Stimulated activated CD8-positive, alpha-beta memory T cell treated with anti-CD3 and anti-CD28 coated beads, Interleukin-15, amount 100 ng/mL, for 4 hours (primary cell): ENCODE data around the gene PRKCH.

Source experiments
- DNase-seq, 2 donors: peaks; one replicate each; pipeline ENCODE4 v3.0.0-alpha.2; 2020; ENCODE audit warnings: low read depth in 2 of 2

The PRKCH gene

DNA sequence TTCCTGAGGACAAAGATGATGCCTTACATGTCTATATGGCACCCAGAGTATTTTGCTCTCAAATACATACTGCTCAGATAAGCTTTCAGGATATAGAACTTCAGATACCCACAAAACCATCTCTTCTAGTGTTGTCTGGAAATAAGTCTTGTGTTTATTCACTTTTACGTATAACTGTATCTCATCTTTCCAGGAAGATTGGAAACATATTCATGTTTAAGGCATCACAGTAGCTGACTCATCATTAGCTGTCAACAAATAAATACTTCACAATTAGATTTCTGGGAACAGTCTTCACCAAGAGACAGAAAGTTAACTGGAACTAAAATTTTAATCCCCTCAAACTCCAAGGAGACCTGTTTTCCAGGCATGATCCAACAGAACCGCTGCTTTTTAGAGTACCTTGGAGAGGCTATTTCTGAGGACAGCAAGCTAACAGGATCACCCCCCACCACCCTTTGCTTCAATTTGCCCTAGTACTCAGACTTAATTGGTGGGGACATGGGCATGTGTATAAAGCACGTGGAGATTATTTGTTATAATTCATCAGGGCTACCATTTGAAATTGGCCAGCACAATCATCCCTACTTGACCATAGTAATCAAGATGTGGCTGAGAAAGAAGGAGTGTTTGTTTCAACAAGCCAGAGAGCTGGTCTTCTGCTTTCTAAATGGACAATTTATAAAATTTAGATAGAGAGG is 244.6 kb downstream of the PRKCH start:
- DNase-seq: no peak

DNA sequence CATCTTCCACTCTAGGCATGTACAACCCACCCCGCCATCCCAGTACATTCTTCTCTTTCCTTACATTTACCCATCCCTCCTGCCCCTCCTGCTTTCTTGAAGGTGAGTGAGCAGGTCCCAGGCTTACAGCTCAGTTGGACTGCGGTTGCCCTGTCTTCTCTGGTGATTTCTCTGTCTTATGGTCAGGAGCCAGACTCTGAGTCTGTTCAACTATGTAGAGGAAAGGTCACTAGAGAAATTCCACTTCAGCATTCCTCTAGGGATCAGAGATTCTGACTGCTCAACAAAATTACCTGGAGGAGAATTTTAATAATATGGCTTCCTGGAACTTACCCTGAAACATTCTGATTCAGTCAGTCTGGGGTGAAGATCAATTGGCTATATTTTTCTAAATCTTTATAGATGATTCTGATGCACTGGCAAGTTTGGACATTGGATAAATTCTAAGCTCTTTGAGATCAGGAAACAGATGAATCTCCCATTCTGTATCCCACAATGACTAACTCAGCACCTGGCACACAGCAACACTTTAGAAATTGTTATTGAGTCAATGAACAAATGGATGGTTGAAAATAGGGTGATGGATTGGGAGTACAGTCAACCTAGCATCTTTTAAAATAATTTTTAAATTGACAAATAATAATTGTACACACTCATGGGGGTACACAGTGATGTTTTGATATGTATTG is 245.3 kb downstream of the PRKCH start:
- DNase-seq: no peak

DNA sequence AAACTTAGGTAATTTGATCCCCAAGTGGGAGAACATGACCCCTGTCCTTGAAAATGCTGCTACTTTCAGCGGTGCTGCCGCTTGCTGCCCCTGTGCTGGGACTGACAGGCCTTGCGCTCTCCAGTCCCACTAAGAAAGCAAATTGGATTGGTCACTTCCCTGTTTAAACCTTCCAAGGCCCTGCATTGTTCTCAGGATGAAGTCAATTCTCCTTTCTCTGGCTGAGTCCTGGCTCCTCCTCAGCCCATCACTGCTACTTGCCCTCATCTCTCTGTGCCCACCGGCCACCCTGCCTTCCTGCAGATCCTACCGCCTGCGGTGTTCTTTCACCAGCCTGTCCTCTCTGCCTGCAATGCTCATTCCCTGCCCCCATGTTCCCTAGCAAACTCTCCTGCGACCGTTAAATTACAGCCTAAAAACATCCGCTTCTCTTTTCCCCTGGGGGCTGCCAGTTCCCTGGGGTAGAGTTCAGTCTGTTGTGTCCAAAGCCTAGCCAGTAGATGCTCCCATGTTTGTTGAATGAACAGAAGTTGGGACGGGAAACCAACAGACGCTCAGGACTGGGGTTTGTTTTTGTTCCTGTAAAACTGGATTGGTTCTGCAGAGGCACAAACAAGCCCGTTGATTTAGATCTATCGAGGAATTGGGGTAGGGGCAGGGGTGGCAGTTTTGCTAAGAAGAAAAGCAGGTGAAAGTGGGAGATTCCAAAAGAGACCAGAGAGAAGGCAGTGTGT is 246.6 kb downstream of the PRKCH start:
- DNase-seq: no peak

DNA sequence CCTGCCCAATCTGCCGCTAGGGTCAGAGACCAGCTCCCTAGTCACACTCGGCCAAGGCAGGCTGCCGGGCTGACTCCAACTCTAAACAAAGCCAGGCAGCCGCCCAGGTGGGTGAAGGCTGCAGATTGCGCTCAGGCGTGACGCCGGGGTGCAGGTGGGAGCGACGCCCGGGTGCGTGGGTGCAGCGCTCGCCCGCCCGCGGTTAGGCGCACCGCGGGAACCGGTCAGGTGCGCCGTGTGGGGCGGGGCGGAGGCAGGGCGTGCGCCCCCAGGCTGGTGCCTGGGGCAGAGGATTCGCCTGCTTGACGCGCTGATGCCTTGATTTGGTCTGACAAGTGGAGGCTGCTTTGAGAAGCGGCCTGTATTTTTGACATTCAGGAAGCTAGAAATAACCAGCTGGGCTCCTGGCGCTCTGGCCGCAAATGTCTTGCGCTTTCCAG is 247.2 kb downstream of the PRKCH start:
- DNase-seq: peak; percentile 46 to 60

DNA sequence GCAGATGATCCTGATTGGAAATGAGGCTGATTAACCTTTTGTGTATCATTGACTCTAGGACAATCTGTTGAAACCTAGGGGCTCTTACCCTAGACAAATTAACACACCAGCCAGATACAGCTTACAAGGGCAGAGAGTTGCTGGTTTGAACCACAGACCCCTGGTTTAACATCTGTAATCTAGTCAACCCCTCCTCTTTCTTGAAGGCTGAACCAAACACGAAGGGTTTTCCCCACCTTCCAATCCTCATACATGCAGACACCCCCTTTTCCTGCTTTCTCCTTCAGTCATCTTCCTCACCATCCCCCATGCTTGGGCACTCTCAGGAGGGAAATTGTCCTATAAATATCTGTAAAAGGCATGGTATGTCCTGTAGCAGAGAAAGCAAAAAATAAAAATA is 247.9 kb downstream of the PRKCH start:
- no peak for DNase-seq

DNA sequence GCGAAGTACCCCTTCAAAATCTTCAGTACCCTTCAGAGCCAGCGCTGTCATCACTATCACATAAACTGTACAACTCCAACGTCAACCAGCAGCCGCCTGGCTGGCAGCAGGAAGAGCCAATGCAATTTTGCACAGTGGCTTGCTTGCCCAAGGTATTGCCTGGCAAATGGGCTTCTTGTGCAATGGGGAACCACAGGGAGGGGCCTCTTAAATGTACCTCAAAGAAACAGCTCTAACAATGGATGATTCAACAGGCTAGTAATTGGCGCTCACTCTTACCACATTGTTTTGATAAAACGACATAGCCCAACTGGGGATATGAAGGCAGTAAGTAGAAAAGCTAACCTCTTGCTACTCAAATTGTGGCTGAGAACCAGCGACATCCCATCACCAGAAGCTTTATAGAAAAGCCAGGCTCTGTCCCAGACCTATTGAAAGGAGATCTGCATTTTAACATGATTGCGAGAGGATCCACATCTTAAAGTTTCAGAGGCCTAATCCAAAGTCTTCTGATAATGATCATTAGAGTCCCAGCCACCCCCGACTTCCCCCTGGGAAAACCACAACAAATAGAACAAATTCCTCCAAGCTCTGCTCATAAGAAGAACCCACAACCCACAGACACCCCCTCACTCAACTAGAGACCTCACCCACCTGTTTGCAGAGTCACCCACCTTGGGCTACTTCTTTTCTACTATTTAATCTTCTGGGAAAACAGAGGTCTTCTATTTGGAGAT is 248.6 kb downstream of the PRKCH start:
- no peak for DNase-seq

DNA sequence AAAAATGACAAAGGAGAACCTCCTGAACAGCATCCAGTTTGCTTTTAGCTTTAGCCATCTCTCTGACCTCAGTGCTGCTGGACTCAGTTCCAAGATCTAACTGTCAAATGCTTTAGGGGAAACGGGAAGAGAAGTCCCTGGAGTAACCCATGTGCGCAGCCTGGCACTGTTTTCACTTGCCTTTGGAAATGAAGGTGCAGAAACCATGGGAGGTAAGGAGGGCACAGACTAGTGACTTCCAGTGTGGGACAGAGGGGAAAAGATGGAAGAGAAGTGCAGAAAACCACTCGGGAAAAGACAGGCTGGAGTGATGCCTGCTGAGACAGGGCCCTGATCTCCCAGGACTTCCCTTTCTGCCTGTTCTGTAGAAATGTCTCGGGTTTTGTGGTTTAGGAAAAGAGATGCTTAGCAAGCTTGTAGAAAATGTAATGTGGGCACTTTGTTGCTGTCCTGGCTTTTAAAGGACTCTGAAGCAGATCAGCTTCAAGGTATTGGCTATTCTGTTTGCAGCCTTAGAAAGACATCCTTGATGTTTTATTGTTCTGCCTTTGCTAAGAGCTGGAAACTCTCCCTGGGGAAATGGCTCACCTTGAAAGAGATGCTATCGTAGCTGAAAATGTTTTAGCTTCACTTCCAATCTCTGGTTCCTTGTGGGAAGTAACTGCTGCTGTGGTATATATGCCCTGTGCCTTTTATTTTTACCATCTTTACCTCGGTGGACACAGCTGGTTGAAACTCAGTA is 249.3 kb downstream of the PRKCH start:
- DNase-seq: no peak

DNA sequence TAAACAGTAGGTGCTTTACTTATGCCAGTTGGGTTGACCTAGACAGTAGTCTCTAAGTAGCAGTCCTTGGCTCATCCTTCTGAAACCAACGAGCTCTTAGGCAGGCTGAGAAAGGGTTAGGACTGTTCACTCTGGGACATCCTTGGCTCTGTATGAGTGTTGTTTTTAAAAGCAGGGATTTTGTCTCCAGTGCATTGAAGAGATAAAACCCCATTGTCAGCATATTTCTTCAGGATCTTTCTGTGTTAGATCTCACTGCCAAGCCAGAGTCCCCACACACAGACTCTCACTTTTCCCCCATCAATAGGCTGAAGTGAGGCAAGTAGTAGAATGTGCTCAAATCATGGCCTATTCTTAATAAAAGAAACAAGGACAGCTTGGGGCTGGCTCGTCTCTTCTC is 250.5 kb downstream of the PRKCH start:
- DNase-seq: no peak

DNA sequence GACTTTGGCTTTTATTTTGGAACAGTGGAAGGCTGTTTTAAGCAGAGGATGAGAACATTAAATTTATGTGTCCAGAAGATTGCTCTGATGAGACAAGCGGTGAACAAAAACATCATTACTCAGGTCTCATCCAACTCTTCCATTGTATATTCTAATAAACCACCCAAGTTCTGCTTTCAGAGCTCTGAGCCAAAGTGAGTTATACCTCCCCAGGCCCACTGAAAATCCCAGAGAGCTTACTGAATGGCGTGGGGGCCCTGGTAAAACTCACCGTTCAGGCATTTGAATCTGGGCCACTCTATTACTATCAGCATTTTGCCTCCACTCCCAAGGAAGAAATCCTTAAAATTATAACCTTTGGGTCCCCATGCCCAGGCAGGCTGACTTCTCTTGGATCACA is 251.9 kb downstream of the PRKCH start:
- no peak for DNase-seq

DNA sequence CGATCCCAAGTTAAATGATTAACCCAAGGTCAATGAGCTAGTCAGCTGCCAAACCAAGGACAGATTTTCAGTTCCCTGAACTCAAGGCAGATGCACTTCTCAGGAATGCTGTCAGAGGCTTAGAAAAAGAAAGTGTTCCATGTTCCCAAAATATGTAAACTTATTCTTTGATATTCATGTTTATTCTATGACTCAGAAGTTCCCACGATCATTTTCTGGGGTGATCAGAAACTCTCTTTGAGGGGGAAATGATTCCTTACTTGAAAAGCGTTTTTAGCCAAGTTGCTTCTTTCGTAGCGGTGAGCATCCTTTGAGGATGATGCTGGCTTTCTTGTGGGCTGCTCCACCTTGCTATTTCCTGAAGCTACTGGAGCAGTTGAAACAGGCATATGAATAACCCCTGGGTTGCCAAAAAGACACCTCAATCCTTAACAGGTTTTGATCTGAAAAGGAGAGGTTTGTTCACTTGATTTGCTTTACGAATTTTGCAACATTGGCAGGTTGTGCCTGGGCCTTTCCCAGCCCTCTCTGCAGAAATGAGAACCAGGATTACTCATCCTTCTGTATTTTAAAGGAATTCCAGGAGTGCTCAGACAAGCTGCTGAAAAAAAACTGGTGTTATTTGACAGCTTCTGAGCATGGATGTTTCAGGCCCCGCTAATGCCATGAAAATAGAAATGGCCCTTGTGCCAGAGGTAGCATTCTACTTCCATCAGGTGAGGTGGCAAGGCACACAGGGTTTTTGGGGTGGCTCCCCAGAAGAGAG is 252.6 kb downstream of the PRKCH start:
- DNase-seq: no peak

DNA sequence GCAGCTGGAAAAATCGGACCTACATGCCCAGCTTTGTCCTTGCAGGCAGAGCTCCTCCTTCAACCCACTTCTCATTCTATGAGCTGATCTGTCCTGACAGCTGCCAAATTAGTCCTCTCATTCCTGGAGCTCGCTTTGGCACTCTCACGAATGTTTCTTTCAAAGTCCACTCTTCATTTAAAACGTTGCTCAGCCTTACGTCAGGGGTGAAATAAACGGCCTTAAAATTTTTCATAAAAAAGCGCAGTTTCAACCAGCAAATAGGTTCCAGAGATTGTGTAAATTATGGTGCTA is 253.1 kb downstream of the PRKCH start:
- DNase-seq: no peak

DNA sequence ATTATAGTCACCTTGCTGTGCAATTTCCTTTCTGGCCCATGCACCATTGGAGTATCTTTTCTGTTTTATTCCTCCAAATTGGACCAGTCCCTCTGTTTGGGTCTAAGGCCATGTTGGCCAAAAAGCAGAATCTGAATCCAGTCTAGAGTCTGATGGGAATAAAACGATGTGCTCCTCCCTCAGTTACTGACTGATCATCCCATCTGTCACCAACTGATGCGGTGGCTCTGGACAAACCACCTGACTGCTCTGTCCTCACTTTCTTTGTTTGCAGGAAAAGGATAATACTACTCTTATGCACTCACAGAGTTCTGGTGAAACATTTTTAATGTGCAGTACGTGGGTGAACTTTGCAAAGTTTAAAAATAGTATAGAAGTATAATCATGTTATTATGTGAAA is 253.7 kb downstream of the PRKCH start:
- no peak for DNase-seq

DNA sequence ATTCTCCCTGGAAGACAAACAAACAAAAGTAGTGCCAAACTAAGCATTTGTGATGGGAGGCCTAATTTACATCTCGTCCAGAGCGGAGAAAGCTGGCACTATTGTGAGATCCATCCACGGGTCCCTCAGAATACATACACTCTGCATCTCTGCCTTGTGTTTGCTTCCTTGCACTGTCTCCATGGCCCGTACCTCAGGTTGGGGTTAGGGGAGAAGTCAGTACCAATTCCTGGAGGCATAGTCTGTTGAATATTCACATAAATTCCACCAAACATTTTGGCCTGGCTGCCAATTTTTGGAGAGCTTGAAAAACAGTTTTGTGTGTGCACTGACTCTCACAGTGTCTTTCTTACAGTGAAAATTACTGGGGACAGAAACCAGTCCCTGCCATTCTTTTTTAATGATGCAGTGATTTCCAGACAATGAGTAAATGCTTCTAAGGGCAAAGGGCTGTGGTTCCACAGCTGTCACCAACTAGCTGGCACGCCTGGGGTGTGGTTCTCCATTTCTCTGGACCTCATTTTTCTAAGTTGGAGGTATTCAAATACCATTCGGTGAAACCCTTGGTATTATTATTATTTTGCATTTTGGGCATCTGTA is 254.3 kb downstream of the PRKCH start:
- no peak for DNase-seq

DNA sequence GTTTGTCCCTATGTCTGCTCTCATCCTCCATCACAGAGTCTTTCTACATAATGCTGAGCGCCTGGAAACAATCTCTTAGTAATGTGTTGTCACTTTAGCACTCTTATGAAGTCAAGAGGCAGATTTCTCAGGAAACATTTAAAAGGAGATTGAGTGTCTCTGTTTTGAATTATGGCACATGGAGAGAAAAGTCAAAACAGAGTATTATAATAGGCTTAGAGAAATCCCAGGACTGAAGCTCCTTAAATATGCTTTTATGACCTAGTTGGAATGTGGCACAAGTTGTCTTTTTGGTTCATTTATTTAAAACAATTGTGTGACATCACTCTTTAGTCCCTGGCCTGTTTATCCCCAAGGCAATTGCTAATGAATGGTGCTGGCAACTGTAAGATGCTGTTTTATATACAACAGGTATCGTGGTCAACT is 256.1 kb downstream of the PRKCH start:
- no peak for DNase-seq

DNA sequence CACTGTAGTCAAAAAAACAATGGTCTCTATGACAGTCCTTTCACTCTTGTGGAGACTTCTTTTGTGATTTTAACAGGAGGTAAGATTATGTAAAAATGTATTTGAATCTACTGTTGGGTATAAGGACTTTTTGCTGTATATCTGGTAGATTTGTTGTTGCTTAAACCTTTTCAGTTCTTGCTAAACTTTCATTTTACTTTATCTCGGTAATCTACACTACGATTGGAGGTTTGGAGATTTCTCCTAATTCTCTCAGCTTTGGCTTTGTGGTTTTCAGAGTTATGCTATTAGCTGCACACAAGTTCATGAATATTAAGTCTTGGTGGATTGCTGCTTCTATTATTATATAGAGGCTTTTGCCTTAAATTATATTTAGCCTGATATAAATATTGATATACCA is 257.4 kb downstream of the PRKCH start:
- DNase-seq: no peak

DNA sequence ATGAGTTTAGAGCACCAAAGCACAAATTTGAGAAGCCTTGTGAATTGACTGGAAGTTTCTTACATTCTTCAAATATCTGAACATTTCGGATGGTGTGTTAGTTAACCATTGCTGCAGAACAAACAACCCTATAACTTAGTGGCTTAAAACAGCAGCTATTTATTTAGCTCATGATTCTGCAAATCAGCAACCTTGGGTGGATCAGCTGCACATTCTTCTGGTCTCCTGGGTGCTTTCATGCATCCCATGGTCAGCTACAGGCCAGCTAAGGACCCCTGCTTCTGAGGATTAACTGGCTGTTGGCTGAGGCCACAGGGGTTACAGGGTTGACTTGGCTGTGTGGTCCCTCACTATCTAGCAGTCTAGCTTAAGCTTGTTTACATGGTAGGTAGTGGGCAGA is 260.0 kb downstream of the PRKCH start:
- DNase-seq: no peak

DNA sequence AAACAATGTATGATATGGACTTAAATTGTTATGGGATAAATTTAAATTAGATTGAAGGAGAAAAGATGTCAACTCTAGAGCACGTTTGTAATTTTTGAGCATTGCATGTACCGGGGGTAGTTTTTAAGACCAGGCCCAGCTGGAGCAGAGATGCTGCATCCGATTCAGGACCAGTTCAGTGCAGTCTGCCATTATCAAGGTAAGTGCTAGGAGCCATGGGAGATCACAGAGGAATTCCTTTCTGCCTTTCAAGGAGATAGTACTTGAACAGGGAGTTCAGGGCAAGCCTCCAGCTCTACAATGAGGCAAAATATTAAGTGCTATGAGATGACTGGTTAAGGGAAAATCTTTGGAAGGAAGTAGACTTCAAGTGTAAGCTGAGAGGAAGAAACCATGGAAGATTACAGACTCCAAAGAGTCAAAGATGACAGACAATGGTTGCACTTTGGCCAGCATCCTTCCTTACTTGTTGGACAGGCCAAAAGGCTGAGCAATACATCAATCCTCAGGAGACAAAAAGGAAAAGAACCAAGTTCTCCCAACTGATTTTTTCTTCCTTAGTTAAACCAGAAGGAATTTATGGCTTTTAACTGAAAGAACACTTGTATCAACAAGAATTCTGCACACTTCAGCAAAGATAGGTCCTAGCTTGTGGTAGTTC is 260.7 kb downstream of the PRKCH start:
- DNase-seq: no peak

DNA sequence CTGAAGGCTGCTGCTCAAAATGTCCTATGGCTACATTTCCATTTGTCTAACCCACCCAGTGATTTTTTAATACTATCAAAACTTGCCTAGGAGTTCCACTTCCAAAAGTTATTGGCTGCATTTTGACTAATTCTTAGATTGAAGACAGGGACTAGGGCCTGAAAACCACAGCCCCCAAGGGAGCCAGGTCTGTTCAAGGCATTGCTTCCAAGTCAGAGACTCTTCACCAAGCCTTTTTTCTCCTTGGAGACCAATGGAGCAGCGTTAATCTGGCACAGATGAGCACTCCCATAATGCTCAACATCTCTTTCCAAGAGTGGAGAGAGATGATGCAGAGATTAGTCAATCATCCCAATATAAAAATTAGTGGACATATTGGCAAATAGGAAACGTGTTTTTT is 261.4 kb downstream of the PRKCH start:
- DNase-seq: no peak

DNA sequence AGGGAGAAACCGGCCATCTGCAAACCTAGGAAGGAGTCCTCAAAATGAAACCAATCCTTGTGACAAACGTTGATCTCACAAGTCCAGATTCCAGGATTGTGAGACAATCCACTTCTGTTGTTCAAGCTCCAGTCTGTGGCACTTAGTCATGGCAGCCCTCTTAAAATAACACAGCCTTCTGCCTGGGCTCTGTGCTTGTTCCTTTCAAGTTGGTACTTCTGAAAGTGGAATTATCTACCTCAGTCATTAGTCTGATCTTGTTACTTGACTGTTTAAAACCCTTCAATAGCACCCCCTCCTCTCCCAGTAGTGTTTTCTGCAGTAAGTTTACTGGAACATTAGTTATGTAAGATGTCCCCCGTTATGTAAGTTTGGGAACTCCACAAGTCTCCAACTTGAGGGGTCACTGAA is 263.0 kb downstream of the PRKCH start:
- no peak for DNase-seq
